ENCODE results near the gene COLQ.

Gene COLQ

DNA sequence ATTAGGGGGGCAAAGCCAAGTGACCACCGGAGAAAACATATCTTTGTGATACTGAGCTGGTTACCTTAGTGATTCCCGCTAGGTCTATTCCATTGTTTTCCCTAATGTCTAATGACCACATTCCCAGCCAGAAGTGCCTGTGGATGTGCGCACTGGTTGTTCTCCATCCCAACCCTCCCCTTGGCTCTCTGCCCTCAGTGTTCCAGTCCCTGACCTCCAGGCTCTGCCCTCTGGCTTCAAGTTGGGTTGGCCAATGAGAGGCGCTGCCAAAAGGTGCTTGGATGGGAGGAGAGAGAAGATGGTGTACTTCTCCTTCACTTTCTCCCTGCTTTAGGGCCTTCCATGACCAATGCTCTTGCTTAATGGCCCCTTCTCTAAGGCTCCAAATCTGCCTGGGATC lies 2.4 kb downstream of the COLQ start:
- no peak for DNase-seq

- no peak for DNase-seq
Measured at GRCh38 chr3:15514663-15515340, 6.7 kb downstream of the COLQ start.

DNA sequence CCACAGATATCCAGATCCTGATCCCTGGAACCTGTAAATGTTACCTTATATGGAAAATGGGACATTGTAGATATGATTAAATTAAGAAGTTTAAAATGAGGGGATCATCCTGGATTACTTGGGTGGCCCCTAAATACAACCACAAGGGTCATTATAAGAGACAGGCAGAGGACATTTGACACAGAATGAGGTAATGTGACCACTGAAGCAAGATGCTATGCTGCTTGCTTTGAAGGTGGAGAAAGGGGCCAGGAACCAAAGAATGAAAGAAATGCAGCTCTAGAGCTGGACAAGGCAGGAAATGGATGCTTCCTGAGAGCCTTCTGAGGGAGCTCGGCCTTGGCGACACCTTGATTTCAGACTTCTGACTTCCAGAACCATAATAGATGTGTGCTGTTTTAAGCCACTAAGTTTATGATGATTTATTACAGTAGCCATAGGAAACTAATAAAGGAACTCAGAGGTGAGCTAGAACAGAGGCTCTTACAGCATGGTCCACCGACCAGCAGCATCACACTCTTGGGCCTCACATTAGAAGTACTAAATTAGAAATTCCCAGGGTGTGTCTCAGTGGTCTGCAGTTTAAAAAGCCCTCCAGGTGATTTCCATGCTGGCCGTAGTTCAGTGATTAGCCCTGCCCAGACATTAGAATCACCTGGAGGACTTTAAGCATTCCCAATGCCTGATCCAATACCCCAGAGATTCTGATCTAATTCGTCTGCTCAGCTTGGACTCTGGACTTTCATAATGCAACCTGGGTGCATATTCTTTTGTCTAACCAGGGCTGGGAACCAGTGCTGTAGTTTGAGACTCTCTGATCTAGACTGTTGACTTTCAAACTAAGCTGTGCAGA lies 7.5 kb downstream of the COLQ start:
- no peak for DNase-seq

GRCh38 chr3:15513116-15513515 lies 8.4 kb downstream of the COLQ start:
- DNase-seq, result no peak

DNA sequence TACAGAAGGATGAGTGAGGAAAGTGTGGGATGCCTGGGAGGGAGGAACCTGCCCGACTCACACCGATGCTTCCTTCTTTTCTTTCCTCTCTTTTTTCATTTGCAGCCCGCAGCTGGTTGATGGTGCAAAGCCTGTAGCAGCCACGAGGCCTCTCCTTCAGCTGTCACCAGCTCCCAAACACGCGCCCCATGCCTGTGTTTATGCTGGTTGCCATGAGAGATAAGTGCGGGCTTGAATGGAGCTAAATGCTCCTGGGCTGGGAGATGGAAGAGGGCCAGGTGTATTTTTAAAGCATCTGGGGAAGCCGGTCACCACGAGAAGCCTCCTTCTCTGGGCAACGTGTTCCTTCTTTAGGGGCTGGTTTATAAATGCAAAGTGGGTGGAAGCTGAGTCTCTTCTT lies 9.3 kb downstream of the COLQ start:
- DNase-seq, result no peak

GRCh38 chr3:15511156-15511555 lies 10.3 kb downstream of the COLQ start:
- DNase-seq, result no peak

DNA sequence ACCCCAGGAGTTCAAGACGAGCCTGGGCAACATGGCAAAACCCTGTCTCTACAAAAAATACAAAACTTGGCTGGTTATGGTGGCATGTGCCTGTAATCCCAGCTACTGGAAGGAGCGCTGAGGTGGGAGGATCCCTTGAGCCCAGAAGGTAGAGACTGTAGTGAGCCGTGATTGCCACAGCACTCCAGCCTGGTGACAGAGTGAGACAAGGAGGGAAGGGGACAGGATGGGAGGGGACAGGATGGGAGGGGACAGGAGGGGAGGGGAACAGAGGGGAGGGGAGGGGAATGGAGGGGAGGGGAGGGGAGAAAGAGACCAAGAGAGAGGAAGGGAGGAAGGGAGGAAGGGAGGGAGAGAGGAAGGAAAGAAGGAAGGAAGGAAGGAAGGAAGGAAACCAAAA lies 11.0 kb downstream of the COLQ start:
- DNase-seq, result no peak

GRCh38 chr3:15506571-15506970 lies 14.9 kb downstream of the COLQ start:
- DNase-seq, result no peak

DNA sequence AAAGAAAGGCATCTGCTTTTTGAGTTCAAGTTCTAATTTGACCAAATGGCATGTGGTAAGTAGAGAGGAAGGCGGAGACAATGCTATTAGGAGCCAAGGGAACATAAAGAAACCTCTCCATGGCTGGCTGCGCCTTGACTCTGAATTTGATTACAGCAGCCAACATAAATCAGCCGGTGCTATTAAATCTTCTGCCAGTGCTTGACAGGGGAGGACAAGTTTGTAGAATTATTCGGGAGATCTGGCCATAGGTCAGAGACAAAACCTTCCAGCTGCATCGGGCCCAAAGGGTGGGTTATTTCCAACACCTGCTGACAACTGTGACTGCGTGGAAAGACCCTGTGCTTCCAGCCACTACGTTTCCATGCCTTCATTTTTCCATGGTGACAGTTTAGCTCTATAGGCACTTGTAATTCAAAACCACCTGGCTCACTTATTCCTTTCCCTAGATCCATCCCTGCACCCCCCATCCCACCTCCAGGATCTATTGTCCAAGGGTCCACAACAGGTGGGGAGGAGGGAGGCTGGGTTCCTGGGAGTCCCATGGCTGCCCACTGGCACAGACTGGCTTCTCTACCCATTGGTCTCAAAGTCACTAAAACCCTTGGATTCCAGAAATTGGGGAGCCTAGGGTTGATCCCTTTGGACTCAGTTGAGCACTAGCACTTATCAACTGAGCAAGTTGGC lies 15.9 kb downstream of the COLQ start:
- no peak for DNase-seq

DNA sequence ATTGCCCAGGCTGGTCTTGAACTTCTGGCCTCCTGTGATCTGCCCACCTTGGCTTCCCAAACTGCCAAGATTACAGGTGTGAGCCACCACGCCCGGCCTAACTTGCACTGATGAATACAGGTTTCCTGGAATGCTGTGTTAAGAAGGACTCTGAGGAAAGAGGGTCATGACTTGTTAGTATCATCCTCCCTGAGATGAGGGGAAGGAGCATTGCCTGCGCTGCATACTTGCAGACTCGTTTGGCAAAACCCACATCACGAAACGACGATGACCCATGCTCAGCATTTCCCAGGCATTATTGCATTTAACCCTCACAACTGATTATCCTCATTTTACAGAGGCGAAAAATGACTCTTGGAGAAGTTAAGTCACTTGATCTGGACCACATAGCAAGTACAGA lies 18.9 kb downstream of the COLQ start:
- no peak for DNase-seq

- DNase-seq, result no peak
Measured at GRCh38 chr3:15501126-15501525, 20.4 kb downstream of the COLQ start.

DNA sequence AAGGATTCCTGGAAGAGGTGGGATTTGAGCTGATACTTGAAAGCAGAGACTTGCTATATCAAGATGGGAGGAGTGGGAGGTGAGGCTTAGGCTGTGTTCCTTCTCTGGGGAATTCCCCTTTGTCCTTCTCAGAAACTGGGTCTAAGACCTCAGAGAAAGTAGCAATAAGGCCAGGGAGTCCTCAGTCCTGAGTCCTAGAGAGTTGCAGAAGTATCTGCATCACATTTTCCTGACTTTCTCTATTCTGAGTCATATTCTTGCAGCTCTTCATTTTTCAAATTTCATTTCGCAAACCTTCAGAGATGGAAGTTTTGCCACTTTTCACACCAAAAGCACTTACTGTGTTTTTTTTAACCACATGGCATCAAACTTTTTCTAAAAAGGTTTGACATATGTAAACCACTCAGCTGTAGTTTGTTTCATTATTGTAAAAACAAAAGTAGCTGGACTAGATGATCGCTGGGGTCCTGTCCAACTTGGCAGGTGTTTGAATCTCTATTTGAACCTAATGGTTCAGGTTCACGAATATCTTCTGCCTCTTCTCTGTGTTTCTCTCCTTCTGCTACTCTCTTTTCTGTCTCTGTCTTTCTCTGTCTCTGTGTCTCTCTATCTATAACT lies 21.3 kb downstream of the COLQ start:
- DNase-seq, result no peak

GRCh38 chr3:15499536-15499935 lies 22.0 kb downstream of the COLQ start:
- no peak for DNase-seq

GRCh38 chr3:15498431-15499214 lies 22.9 kb downstream of the COLQ start:
- DNase-seq, result no peak

DNA sequence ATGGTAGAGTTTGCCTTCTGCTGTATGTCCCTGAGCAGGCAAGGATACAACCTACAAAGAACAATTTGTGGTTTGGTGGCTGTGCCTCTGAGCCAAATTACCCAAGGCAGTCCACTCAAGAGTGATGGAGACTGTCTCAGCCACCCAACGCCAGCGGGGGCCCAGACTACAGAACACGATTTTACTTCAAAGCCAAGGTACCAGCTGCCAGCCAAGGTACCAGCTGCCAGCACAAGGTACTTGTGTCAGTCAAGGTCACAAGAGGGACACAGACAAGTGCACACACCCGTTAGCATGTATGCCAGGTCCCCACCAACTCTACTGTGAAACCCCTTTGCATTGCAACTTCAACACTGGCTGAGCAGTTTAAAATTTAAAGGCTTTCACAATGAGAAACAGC lies 23.5 kb downstream of the COLQ start:
- DNase-seq, result no peak

DNA sequence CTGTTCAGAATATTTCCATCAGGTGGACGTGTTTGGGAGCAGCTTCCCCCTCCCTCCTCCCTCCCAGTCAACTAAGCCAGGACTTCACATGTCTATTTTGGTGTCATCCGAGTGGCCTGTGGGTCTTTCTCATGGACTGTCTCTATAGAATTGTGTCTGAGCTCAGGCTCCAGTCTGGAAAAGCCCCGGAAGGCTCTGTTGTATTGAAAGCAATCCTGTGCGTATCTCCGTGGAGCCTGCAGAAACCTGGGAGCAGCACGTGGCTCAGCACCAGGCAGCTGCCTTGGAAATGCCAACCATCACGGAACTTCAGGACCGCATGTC lies 25.2 kb downstream of the COLQ start:
- DNase-seq, result no peak

GRCh38 chr3:15495461-15496340 lies 25.8 kb downstream of the COLQ start:
- DNase-seq, result no peak

- no peak for DNase-seq
Measured at GRCh38 chr3:15493436-15493835, 28.1 kb downstream of the COLQ start.

GRCh38 chr3:15492847-15493360 lies 28.6 kb downstream of the COLQ start:
- no peak for DNase-seq

GRCh38 chr3:15491143-15491542 lies 30.4 kb downstream of the COLQ start:
- no peak for DNase-seq

GRCh38 chr3:15490158-15490557 lies 31.3 kb downstream of the COLQ start:
- no peak for DNase-seq

GRCh38 chr3:15488002-15488401 lies 33.5 kb downstream of the COLQ start:
- no peak for DNase-seq

Data from activated CD8-positive, alpha-beta memory T cell treated with anti-CD3 and anti-CD28 coated beads, Interleukin-2, amount 50 U/mL, for 4 hours (primary cell).